Measurements from ENCODE around the gene SLC25A3. TPM values are rescaled to one million over a fixed set of nuclear protein-coding genes. Genes with fewer than 3 reads are reported as not detected.

The SLC25A3 gene
- total RNA-seq, 1 experiment from 2014 or later, result 733 TPM

- TF ChIP-seq TEAD4 (CRISPR knock-in tag; IDR thresholded peaks at IDR 0.05), result no peak
- TF ChIP-seq, protein P1, sequence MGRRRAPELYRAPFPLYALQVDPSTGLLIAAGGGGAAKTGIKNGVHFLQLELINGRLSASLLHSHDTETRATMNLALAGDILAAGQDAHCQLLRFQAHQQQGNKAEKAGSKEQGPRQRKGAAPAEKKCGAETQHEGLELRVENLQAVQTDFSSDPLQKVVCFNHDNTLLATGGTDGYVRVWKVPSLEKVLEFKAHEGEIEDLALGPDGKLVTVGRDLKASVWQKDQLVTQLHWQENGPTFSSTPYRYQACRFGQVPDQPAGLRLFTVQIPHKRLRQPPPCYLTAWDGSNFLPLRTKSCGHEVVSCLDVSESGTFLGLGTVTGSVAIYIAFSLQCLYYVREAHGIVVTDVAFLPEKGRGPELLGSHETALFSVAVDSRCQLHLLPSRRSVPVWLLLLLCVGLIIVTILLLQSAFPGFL (CRISPR knock-in tag; IDR thresholded peaks at IDR 0.05; ENCODE audit: borderline replicate concordance), result no peak
- no peak for TF ChIP-seq ZNF423 (CRISPR knock-in tag; IDR thresholded peaks at IDR 0.05)
- TF ChIP-seq, protein P2, sequence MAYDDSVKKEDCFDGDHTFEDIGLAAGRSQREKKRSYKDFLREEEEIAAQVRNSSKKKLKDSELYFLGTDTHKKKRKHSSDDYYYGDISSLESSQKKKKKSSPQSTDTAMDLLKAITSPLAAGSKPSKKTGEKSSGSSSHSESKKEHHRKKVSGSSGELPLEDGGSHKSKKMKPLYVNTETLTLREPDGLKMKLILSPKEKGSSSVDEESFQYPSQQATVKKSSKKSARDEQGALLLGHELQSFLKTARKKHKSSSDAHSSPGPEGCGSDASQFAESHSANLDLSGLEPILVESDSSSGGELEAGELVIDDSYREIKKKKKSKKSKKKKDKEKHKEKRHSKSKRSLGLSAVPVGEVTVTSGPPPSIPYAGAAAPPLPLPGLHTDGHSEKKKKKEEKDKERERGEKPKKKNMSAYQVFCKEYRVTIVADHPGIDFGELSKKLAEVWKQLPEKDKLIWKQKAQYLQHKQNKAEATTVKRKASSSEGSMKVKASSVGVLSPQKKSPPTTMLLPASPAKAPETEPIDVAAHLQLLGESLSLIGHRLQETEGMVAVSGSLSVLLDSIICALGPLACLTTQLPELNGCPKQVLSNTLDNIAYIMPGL (CRISPR knock-in tag; IDR thresholded peaks at IDR 0.05), result no peak
- TF ChIP-seq, protein P3, sequence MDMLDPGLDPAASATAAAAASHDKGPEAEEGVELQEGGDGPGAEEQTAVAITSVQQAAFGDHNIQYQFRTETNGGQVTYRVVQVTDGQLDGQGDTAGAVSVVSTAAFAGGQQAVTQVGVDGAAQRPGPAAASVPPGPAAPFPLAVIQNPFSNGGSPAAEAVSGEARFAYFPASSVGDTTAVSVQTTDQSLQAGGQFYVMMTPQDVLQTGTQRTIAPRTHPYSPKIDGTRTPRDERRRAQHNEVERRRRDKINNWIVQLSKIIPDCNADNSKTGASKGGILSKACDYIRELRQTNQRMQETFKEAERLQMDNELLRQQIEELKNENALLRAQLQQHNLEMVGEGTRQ (CRISPR knock-in tag; IDR thresholded peaks at IDR 0.05), result no peak
- no peak for TF ChIP-seq ESRRA (CRISPR knock-in tag; IDR thresholded peaks at IDR 0.05; ENCODE audit: borderline replicate concordance)
- no peak for TF ChIP-seq TP53 (CRISPR knock-in tag; IDR thresholded peaks at IDR 0.05)
- TF ChIP-seq GRHL2 (CRISPR knock-in tag; IDR thresholded peaks at IDR 0.05; ENCODE audit: insufficient replicate concordance, severe bottlenecking), result no peak
- TF ChIP-seq JUN (CRISPR knock-in tag; IDR thresholded peaks at IDR 0.05), result no peak
- no peak for TF ChIP-seq ELF4 (CRISPR knock-in tag; IDR thresholded peaks at IDR 0.05; ENCODE audit: low read depth)
- no peak for TF ChIP-seq AR (CRISPR knock-in tag; IDR thresholded peaks at IDR 0.05)
- no peak for TF ChIP-seq ATF6 (CRISPR knock-in tag; IDR thresholded peaks at IDR 0.05)
- TF ChIP-seq CDX4 (CRISPR knock-in tag; IDR thresholded peaks at IDR 0.05; ENCODE audit: borderline replicate concordance), result no peak
- Mint-ChIP-seq H3K4me1 (no peaks in the 10 kb centered on the region), H3K27me3 (ENCODE audit: low read depth) (no peaks in the 10 kb centered on the region), H3K27ac (no peak overlapping the region), H3K36me3 (peaks cover 4% of the 10 kb centered on the region), H3K9me3 (no peaks in the 10 kb centered on the region), H3K4me3 (no peak overlapping the region)
- no peak for ATAC-seq
- no peak for DNase-seq (ENCODE audit: low spot score)
- ChIA-PET CTCF (no interaction called here), POLR2A (no interaction called here)
These were observed 42.3 kb downstream of the SLC25A3 start for GRCh38 chr12:98635657-98636323.

DNA sequence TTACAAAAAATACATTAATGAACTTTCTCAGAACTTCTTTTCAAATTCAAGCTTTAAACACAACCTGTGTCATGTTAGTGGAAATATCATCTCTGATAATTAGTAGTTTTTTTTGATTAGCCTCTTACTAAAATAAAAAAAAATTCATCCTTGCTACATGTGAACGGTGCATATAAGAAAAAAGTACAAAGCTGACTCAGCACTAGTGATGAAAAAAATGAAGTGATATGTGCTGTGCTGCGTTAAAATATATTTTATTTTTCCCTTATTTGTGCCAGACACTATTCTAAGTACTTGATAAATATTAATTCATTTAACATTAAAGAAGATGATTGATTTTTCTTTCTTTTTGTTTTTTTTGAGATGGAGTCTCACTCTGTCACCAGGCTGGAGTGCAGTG, 43.6 kb downstream of the SLC25A3 start:
- POLR2A ChIA-PET, result no interaction called here
- ATAC-seq, result no peak
- H3K36me3 Mint-ChIP-seq, result peaks cover 4% of the 10 kb centered on the region

More for the DNA sequence above, 43.6 kb downstream of the SLC25A3 start:
- CTCF ChIA-PET, result no interaction called here
- no peak for TF ChIP-seq TEAD1 (CRISPR knock-in tag; IDR thresholded peaks at IDR 0.05)
- TF ChIP-seq CBFB (CRISPR knock-in tag; IDR thresholded peaks at IDR 0.05; ENCODE audit: low read depth), result no peak
- TF ChIP-seq, protein P4, sequence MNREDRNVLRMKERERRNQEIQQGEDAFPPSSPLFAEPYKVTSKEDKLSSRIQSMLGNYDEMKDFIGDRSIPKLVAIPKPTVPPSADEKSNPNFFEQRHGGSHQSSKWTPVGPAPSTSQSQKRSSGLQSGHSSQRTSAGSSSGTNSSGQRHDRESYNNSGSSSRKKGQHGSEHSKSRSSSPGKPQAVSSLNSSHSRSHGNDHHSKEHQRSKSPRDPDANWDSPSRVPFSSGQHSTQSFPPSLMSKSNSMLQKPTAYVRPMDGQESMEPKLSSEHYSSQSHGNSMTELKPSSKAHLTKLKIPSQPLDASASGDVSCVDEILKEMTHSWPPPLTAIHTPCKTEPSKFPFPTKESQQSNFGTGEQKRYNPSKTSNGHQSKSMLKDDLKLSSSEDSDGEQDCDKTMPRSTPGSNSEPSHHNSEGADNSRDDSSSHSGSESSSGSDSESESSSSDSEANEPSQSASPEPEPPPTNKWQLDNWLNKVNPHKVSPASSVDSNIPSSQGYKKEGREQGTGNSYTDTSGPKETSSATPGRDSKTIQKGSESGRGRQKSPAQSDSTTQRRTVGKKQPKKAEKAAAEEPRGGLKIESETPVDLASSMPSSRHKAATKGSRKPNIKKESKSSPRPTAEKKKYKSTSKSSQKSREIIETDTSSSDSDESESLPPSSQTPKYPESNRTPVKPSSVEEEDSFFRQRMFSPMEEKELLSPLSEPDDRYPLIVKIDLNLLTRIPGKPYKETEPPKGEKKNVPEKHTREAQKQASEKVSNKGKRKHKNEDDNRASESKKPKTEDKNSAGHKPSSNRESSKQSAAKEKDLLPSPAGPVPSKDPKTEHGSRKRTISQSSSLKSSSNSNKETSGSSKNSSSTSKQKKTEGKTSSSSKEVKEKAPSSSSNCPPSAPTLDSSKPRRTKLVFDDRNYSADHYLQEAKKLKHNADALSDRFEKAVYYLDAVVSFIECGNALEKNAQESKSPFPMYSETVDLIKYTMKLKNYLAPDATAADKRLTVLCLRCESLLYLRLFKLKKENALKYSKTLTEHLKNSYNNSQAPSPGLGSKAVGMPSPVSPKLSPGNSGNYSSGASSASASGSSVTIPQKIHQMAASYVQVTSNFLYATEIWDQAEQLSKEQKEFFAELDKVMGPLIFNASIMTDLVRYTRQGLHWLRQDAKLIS (CRISPR knock-in tag; IDR thresholded peaks at IDR 0.05; ENCODE audit: borderline replicate concordance), result no peak
- TF ChIP-seq, protein P1 (CRISPR knock-in tag; IDR thresholded peaks at IDR 0.05; ENCODE audit: borderline replicate concordance), result no peak
- H3K4me1 Mint-ChIP-seq, result no peaks in the 10 kb centered on the region
- no peaks in the 10 kb centered on the region for H3K27me3 Mint-ChIP-seq (ENCODE audit: low read depth)
- no peaks in the 10 kb centered on the region for H3K9me3 Mint-ChIP-seq
- no peak overlapping the region for H3K27ac Mint-ChIP-seq
- no peak overlapping the region for H3K4me3 Mint-ChIP-seq
- DNase-seq (ENCODE audit: low spot score), result no peak
